ENCODE measurements around the gene NR3C2.

GRCh38 chr4:148311526-148311925 is 130.7 kb downstream of the NR3C2 start:
- TF ChIP-seq CTCF (conservative IDR thresholded peaks at IDR 0.05) (no peak), EZH2 (IDR thresholded peaks at IDR 0.05; ENCODE audit: low read depth) (no peak)

Data from PC-9 (cell line).